ENCODE measurements around the gene GJA1. TPM values are rescaled to one million over a fixed set of nuclear protein-coding genes. Genes with fewer than 3 reads are reported as not detected.

GJA1 gene
- total RNA-seq, result 269 and 353 TPM in 2 replicates

DNA sequence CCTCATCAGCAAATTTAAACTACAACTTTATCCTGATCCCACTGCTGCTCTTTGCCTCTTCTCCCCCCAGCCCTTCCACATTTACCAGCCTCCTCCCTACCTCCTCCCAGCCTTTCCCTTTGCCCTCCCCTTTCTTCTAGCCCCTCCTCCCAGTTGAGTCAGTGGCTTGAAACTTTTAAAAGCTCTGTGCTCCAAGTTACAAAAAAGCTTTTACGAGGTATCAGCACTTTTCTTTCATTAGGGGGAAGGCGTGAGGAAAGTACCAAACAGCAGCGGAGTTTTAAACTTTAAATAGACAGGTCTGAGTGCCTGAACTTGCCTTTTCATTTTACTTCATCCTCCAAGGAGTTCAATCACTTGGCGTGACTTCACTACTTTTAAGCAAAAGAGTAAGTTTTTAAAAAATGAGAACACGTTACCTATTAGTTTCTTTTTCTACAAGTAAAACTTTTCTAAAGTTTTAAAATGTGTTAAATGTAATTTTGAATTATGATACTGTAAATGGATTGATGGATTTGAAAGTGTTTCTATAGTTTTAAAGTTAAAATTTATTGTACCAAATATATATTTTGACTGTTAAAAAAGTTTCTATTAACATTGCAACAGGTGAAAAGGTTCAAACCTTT lies at the start of gene GJA1:
TSS of gene GJA1 (plus strand) at position 203 of the 626 bp plus-strand sequence. CDS start 11,202 bp downstream, outside the sequence.

Other genes with a start within 250 kb of the GJA1 start
- 3.1 and 5.7 TPM in 2 replicates for gene TBC1D32, start 101.2 kb upstream of the GJA1 start, total RNA-seq

Data from bladder microvascular endothelial cell (primary cell).